Endodermal cell (in vitro differentiated cells): ENCODE data around the gene MAP2K6. TPM values are rescaled to one million over a fixed set of nuclear protein-coding genes. Genes with fewer than 3 reads are reported as not detected.
A peak's percentile ranks its signal among the peaks of the same experiment; 100 is the strongest.
"Not testable (repeated sequence)": the region's sequence is repeated elsewhere in the genome, so short reads cannot be mapped to it uniquely, and the experiment has no call there.

Experiments used
- DNase-seq: peaks from one replicate; pipeline ENCODE4 v3.0.0-alpha.2; 2017
- H3K27ac ChIP-seq: 2 replicates; pipeline ENCODE4 v1.5.1; 2013; ENCODE audit warnings: mild to moderate bottlenecking, low read depth, low read length, moderate library complexity
- H3K27me3 ChIP-seq: 2 replicates; pipeline ENCODE4 v1.6.1; 2013; ENCODE audit warnings: mild to moderate bottlenecking, low read length, moderate library complexity; ENCODE audit not compliant: insufficient read depth, control insufficient read depth, poor library complexity, severe bottlenecking
- H3K36me3 ChIP-seq: 2 replicates; pipeline ENCODE4 v1.7.0; 2013; ENCODE audit warnings: mild to moderate bottlenecking, low read length, moderate library complexity; ENCODE audit not compliant: control insufficient read depth, insufficient read depth
- H3K4me1 ChIP-seq: one replicate; pipeline ENCODE4 v1.7.0; 2013; ENCODE audit warnings: low read length; ENCODE audit not compliant: control insufficient read depth, insufficient read depth
- H3K4me3 ChIP-seq: 2 replicates; pipeline ENCODE4 v1.5.1; 2013; ENCODE audit warnings: mild to moderate bottlenecking, low read length, moderate library complexity
- H3K9ac ChIP-seq: 2 replicates; pipeline ENCODE4 v1.6.1; 2013; ENCODE audit warnings: mild to moderate bottlenecking, low read length, moderate library complexity; ENCODE audit not compliant: poor library complexity, severe bottlenecking; ENCODE audit errors: extremely low read depth
- H3K9me3 ChIP-seq: 2 replicates; pipeline ENCODE4 v1.6.1; 2013; ENCODE audit warnings: mild to moderate bottlenecking, low read length, moderate library complexity; ENCODE audit not compliant: control insufficient read depth
- H3K27ac Mint-ChIP-seq: 2 replicates; pipeline ENCODE4 v1.8.0; 2020; ENCODE audit warnings: mixed read lengths
- H3K27me3 Mint-ChIP-seq: 2 replicates; pipeline ENCODE4 v1.8.0; 2021; ENCODE audit warnings: mild to moderate bottlenecking, mixed read lengths; ENCODE audit not compliant: insufficient read depth
- H3K36me3 Mint-ChIP-seq: 2 replicates; pipeline ENCODE4 v1.8.0; 2020; ENCODE audit warnings: low read depth, mixed read lengths
- H3K4me1 Mint-ChIP-seq: 2 replicates; pipeline ENCODE4 v1.8.0; 2020; ENCODE audit warnings: mixed read lengths
- H3K4me3 Mint-ChIP-seq: 2 replicates; pipeline ENCODE4 v1.8.0; 2020; ENCODE audit warnings: mild to moderate bottlenecking, moderate library complexity, mixed read lengths
- H3K9me3 Mint-ChIP-seq: 2 replicates; pipeline ENCODE4 v1.8.0; 2020; ENCODE audit warnings: mild to moderate bottlenecking, mixed read lengths
- CTCF ChIP-seq: fragments of 200-600 bp; sonication (generic); conservative IDR thresholded peaks from 2 replicates; pipeline ENCODE4 v1.5.0; 2021; ENCODE audit warnings: antibody characterized with exemption, mild to moderate bottlenecking
- WGBS, 2 experiments: methylation state at CpG; one replicate each; pipeline versions ENCODE4 v1.1.5 to v1.1.7; 2013; ENCODE audit warnings: missing lambda C conversion rate in 2 of 2, mixed read lengths in 1 of 2; ENCODE audit not compliant: insufficient coverage in 1 of 2, insufficient read length in 1 of 2; 5-methylcytosine and 5-hydroxymethylcytosine counted together
- total RNA-seq, 2 donors: library from RNA; stranded (reverse); fragmentation: NEBNext Ultra II Directional in 1 of 2; extraction: Animal tissue kit (Norgen Biotek cat#: 25700) in 1 of 2; gene quantifications; 2 replicates in 1 of 2; 3 replicates in 1 of 2; pipeline ENCODE4 v1.2.1, GENCODE V29; 2021

Gene MAP2K6
- total RNA-seq, 2 donors from 2014 or later = 42.2 to 55.3 TPM

DNA sequence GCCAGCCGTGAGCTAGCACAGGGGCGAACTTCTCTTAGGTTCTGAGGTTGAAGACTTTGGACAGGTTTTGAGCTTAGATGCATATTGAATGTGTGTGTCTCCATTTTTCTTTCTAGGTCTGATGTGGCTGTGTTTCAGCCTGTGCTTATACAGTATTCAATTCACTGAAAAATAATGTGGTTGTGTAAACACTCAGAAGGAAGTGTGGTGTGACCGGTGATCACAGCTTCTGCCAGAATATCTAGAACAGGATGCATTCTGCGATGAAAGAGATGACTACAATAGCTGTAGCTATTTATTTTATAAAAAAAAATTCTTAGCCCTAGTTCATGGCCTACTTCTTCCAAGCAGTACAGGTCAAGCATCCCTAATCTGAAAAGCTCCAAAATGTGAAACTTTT is 64.4 kb downstream of the MAP2K6 start:
- Histone ChIP-seq H3K36me3 (no peaks in the 10 kb centered on the region), H3K4me3 (no peak overlapping the region), H3K27ac (no peak overlapping the region), H3K4me1 (peaks cover 4% of the 10 kb centered on the region), H3K27me3 (no peaks in the 10 kb centered on the region), H3K9me3 (no peaks in the 10 kb centered on the region), H3K9ac (no peak overlapping the region)
- peak; percentile 24 for DNase-seq
- TF ChIP-seq CTCF = no peak
- no peaks in the 10 kb centered on the region for H3K9me3 Mint-ChIP-seq
- H3K4me3 Mint-ChIP-seq = no peak overlapping the region
- H3K36me3 Mint-ChIP-seq = peaks cover 2% of the 10 kb centered on the region
- peak overlapping the region; percentile 26 for H3K27ac Mint-ChIP-seq
- H3K27me3 Mint-ChIP-seq = no peaks in the 10 kb centered on the region
- peaks cover 27% of the 10 kb centered on the region for H3K4me1 Mint-ChIP-seq
- WGBS, 2 experiments = 92 to 100% methylated on average over 2 to 3 of the region's 4 CpGs

DNA sequence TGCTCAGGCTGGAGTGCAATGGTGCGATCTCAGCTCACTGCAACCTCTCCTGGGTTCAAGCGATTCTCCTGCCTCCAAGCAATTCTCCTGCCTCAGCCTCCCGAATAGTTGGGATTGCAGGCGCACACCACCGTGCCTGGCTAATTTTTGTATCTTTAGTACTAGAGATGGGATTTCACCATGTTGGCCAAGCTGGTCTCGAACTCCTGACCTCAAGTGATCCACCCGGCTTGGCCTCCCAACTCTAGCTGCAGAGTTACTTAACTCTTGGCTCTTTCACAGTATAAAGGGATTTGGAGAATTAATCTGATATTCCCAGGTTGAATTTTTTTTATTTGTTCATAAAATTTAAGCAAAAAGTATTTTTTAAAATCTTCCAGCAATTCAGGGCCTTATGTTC is 65.3 kb downstream of the MAP2K6 start:
- DNase-seq = peak; percentile 17
- H3K9ac ChIP-seq, H3K4me3 Mint-ChIP-seq, H3K36me3 Mint-ChIP-seq, H3K27ac Mint-ChIP-seq, H3K36me3 ChIP-seq, H3K4me3 ChIP-seq, H3K9me3 ChIP-seq, H3K27me3 Mint-ChIP-seq, H3K4me1 ChIP-seq, H3K27me3 ChIP-seq, H3K27ac ChIP-seq, H3K9me3 Mint-ChIP-seq: not testable (repeated sequence)
- peaks cover 18% of the 10 kb centered on the region for H3K4me1 Mint-ChIP-seq
- WGBS, 2 experiments = 96 to 97% methylated on average over 7 of the region's 7 CpGs

GRCh38 chr17:69480245-69480644 is 65.7 kb downstream of the MAP2K6 start:
- H3K27ac Mint-ChIP-seq = no peak overlapping the region

More at GRCh38 chr17:69480245-69480644, 65.7 kb downstream of the MAP2K6 start:
- Mint-ChIP-seq H3K4me3 (no peak overlapping the region), H3K36me3 (peaks cover 2% of the 10 kb centered on the region), H3K9me3 (no peaks in the 10 kb centered on the region), H3K27me3 (no peaks in the 10 kb centered on the region), H3K4me1 (peaks cover 20% of the 10 kb centered on the region)
- WGBS, 2 experiments = 90% methylated on average over 4 of the region's 4 CpGs; no CpG with 5 or more reads in 1 of the 2 experiments
- Histone ChIP-seq H3K36me3 (no peaks in the 10 kb centered on the region), H3K4me1 (peaks cover 4% of the 10 kb centered on the region), H3K4me3 (no peak overlapping the region), H3K27me3 (no peaks in the 10 kb centered on the region), H3K27ac (no peak overlapping the region), H3K9me3 (no peaks in the 10 kb centered on the region), H3K9ac (no peak overlapping the region)
- peak; percentile 32 for DNase-seq
- TF ChIP-seq CTCF = no peak
